GM18858 (cell line): Measurements from ENCODE around the gene TMEM151B.
"Not testable (repeated sequence)": the region's sequence is repeated elsewhere in the genome, so short reads cannot be mapped to it uniquely, and the experiment has no call there.

Experiments used
- ATAC-seq: cut with Tn5 transposase; IDR thresholded peaks from one replicate; pipeline ENCODE4 v1.9.1; 2021; ENCODE audit not compliant: unreplicated experiment

TMEM151B gene

GRCh38 chr6:44269921-44270525, at the start of gene TMEM151B:
TMEM151B (plus strand) TSS chr6:44270450; CDS start chr6:44270743, 293 bp downstream.
- no peak for ATAC-seq

GRCh38 chr6:44220913-44221290, 49.3 kb upstream of the TMEM151B start:
- no peak for ATAC-seq

- peak; percentile 34 for ATAC-seq
Observed at GRCh38 chr6:44221291-44221960, 48.8 kb upstream of the TMEM151B start.

- no peak for ATAC-seq
Observed at GRCh38 chr6:44221961-44222335, 48.3 kb upstream of the TMEM151B start.

- no peak for ATAC-seq
Observed at GRCh38 chr6:44222486-44223318, 47.5 kb upstream of the TMEM151B start.

- ATAC-seq = no peak
Observed at GRCh38 chr6:44223319-44224028, 46.8 kb upstream of the TMEM151B start, which contains the start of gene SLC29A1. SLC29A1 (plus strand) TSS chr6:44223595; CDS start chr6:44227314, 3,719 bp downstream.

- ATAC-seq = no peak
Observed at GRCh38 chr6:44224029-44224964, 46.0 kb upstream of the TMEM151B start.

- no peak for ATAC-seq
Observed at GRCh38 chr6:44224965-44225305, 45.3 kb upstream of the TMEM151B start.

- ATAC-seq = no peak
Observed at GRCh38 chr6:44225579-44226325, 44.5 kb upstream of the TMEM151B start.

- no peak for ATAC-seq
Observed at GRCh38 chr6:44226368-44227147, 43.7 kb upstream of the TMEM151B start.

- ATAC-seq = no peak
Observed at GRCh38 chr6:44227148-44227793, 43.0 kb upstream of the TMEM151B start.

GRCh38 chr6:44228031-44228430, 42.2 kb upstream of the TMEM151B start:
- ATAC-seq = no peak

GRCh38 chr6:44228433-44228832, 41.8 kb upstream of the TMEM151B start:
- no peak for ATAC-seq

- ATAC-seq = no peak
Observed at GRCh38 chr6:44228836-44229235, 41.4 kb upstream of the TMEM151B start.

GRCh38 chr6:44229376-44230033, 40.7 kb upstream of the TMEM151B start:
- ATAC-seq = no peak

GRCh38 chr6:44230034-44230675, 40.1 kb upstream of the TMEM151B start:
- ATAC-seq = no peak

GRCh38 chr6:44231426-44231825, 38.8 kb upstream of the TMEM151B start:
- ATAC-seq = not testable (repeated sequence)
